Measurements from ENCODE around the gene KCNJ14.

DNA sequence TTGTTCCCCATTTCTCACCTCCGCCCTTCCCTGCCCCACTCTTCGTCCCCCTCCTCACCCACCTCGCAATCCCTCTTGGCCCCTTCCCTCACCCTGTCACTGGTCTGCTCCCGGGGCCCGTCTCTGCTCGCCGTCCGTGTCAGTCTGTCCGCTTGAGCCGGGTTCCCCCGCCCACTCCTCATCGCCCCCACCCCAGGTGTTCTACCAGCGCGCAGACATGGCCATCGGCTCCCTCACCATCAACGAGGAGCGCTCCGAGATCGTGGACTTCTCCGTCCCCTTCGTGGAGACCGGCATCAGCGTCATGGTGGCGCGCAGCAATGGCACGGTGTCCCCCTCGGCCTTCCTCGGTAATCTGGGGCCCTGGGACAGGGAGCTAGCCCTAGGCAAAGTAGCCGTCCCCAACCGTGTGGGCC is 39.6 kb upstream of the KCNJ14 start:
- TF ChIP-seq CTCF (IDR thresholded peaks at IDR 0.05; ENCODE audit: low read length) (no peak), EZH2 (optimal IDR thresholded peaks at IDR 0.05; ENCODE audit: low read depth, low read length) (no peak)
